Measurements from ENCODE around the gene DHX57.
"Not testable (repeated sequence)": the region's sequence is repeated elsewhere in the genome, so short reads cannot be mapped to it uniquely, and the experiment has no call there.

- not testable (repeated sequence) for TF ChIP-seq CTCF, POLR2AphosphoS5, POLR2A (IDR thresholded peaks at IDR 0.05)
These were observed 119.8 kb downstream of the DHX57 start for GRCh38 chr2:38755891-38756290.
